HEK293 (cell line): ENCODE measurements around the gene CIP2A.
A peak's percentile ranks its signal among the peaks of the same experiment; 100 is the strongest.

Source experiments
- GLI4 ChIP-seq: fragments of 450-650 bp; formaldehyde crosslinking; IDR thresholded peaks from 2 replicates; pipeline ENCODE4 v1.5.1; 2016; ENCODE audit warnings: missing biosample characterization, missing genetic modification characterization
- KLF1 ChIP-seq: fragments of 450-650 bp; formaldehyde crosslinking; IDR thresholded peaks from 2 replicates; pipeline ENCODE4 v1.5.1; 2016; ENCODE audit warnings: missing biosample characterization, missing genetic modification characterization
- KLF10 ChIP-seq: fragments of 450-650 bp; IDR thresholded peaks from 2 replicates; pipeline ENCODE4 v1.5.1; 2018; ENCODE audit warnings: missing biosample characterization, mild to moderate bottlenecking, missing genetic modification characterization
- SP7 ChIP-seq: fragments of 450-650 bp; formaldehyde crosslinking; IDR thresholded peaks from 2 replicates; pipeline ENCODE4 v1.5.1; 2016; ENCODE audit warnings: missing biosample characterization, missing genetic modification characterization
- ZBTB44 ChIP-seq: fragments of 450-650 bp; IDR thresholded peaks from 2 replicates; pipeline ENCODE4 v1.5.1; 2018; ENCODE audit warnings: missing biosample characterization, mild to moderate bottlenecking, missing genetic modification characterization
- ZEB2 ChIP-seq: fragments of 450-650 bp; formaldehyde crosslinking; IDR thresholded peaks from 2 replicates; pipeline ENCODE4 v1.5.1; 2016; ENCODE audit warnings: missing biosample characterization, missing genetic modification characterization
- ZNF362 ChIP-seq: fragments of 450-650 bp; formaldehyde crosslinking; IDR thresholded peaks from 2 replicates; pipeline ENCODE4 v1.5.1; 2016; ENCODE audit warnings: missing biosample characterization, missing genetic modification characterization
- ZNF423 ChIP-seq: fragments of 450-650 bp; formaldehyde crosslinking; IDR thresholded peaks from 2 replicates; pipeline ENCODE4 v1.5.1; 2016; ENCODE audit warnings: missing biosample characterization, missing genetic modification characterization
- ZNF501 ChIP-seq: fragments of 450-650 bp; formaldehyde crosslinking; IDR thresholded peaks from 2 replicates; pipeline ENCODE4 v1.5.1; 2016; ENCODE audit warnings: missing biosample characterization, missing genetic modification characterization
- ZNF580 ChIP-seq: fragments of 450-650 bp; formaldehyde crosslinking; IDR thresholded peaks from 2 replicates; pipeline ENCODE4 v1.5.1; 2016; ENCODE audit warnings: missing biosample characterization, missing genetic modification characterization
- ZNF660 ChIP-seq: fragments of 450-650 bp; IDR thresholded peaks from 2 replicates; pipeline ENCODE4 v1.5.1; 2018; ENCODE audit warnings: missing biosample characterization, mild to moderate bottlenecking, missing genetic modification characterization
- ZNF768 ChIP-seq: fragments of 450-650 bp; formaldehyde crosslinking; IDR thresholded peaks from 2 replicates; pipeline ENCODE4 v1.5.1; 2018; ENCODE audit warnings: missing biosample characterization, mild to moderate bottlenecking, missing genetic modification characterization
- ZNF785 ChIP-seq: fragments of 450-650 bp; formaldehyde crosslinking; IDR thresholded peaks from 2 replicates; pipeline ENCODE4 v1.5.1; 2016; ENCODE audit warnings: missing biosample characterization, missing genetic modification characterization
- ZXDB ChIP-seq: fragments of 450-650 bp; formaldehyde crosslinking; IDR thresholded peaks from 2 replicates; pipeline ENCODE4 v1.5.1; 2016; ENCODE audit warnings: missing biosample characterization, missing genetic modification characterization
- TF ChIP-seq, protein P1 (sequence below): fragments of 450-650 bp; formaldehyde crosslinking; conservative IDR thresholded peaks from 2 replicates; pipeline ENCODE4 v1.5.1; 2016; ENCODE audit warnings: low read depth, missing biosample characterization, missing genetic modification characterization
- TF ChIP-seq, protein P2 (sequence below): fragments of 450-650 bp; formaldehyde crosslinking; IDR thresholded peaks from 2 replicates; pipeline ENCODE4 v1.5.1; 2016; ENCODE audit warnings: missing biosample characterization, missing genetic modification characterization
- TF ChIP-seq, protein P3 (sequence below): fragments of 450-650 bp; formaldehyde crosslinking; IDR thresholded peaks from 2 replicates; pipeline ENCODE4 v1.5.1; 2017; ENCODE audit warnings: missing biosample characterization, missing genetic modification characterization
- TF ChIP-seq, protein P4 (sequence below): sonication (generic); formaldehyde crosslinking; IDR thresholded peaks from 2 replicates; pipeline ENCODE4 v1.8.1; 2022; ENCODE audit warnings: mild to moderate bottlenecking, moderate library complexity, missing genetic modification reagents

The CIP2A gene

DNA sequence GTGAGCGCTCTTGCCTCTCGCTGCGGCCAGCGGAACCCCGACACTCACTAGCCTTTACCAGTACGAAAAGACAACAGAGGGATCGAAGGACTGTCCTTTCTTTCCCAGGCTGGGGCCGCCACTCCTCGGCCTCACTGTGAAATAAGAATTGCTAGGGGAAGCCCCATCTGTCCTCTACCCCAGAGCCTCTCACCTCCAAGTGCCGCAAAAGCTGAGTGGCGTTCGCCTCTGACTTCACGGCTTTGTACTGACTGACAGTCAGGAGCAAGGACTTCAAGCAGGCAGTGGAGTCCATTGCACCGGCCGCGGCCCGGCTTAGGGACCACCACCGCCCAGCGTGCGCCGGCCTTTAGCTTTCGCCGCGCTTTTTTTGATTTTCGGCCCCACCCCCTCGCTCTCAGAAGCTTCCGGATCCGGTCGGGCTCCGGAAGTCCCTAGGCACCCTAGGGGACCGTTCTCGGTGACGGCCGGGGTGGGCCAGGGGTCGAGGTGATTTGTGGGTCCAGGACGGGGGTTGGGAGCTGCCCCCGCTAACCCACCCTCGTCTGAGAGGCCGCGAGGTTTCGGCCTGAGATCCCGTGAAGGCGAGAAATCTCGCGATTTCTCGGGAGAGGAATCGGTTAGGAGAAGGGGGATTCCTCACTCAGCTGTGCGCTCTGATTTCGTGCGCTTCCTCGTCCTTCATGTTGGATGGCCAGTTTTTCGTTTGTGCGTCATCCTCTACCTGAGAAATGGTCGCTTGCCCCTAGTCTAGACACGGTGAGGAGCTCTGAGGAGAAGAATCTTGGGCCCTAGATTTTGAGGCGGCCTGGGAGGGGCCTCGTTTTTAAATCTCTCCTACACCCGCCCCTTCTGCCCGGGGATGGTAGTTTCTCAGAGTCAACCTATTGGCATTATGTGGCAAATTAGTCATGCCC lies at the start of gene CIP2A, which contains the start of gene DZIP3 (continued):
- TF ChIP-seq ZBTB44 (no peak), GLI4 (tag by site-specific recombination) (no peak), ZNF362 (tag by site-specific recombination) (peak; percentile 83), ZNF580 (peak; percentile 66; the same call in 1 of the 2 replicates), KLF1 (tag by site-specific recombination) (0 out of 2 replicates have a peak, but pooled peaks have one; percentile 19), ZNF423 (tag by site-specific recombination) (peak; percentile 87), ZNF501 (peak; percentile 32; the same call in 1 of the 2 replicates), ZNF768 (no peak), ZNF660 (peak; percentile 17; the same call in 1 of the 2 replicates), KLF10 (tag by site-specific recombination) (peak; percentile 33; the same call in 1 of the 2 replicates), SP7 (tag by site-specific recombination) (no peak; the same call in 1 of the 2 replicates), ZEB2 (tag by site-specific recombination) (peak; percentile 44), ZNF785 (tag by site-specific recombination) (no peak), ZXDB (tag by site-specific recombination) (peak; percentile 65)
- TF ChIP-seq, protein P1, sequence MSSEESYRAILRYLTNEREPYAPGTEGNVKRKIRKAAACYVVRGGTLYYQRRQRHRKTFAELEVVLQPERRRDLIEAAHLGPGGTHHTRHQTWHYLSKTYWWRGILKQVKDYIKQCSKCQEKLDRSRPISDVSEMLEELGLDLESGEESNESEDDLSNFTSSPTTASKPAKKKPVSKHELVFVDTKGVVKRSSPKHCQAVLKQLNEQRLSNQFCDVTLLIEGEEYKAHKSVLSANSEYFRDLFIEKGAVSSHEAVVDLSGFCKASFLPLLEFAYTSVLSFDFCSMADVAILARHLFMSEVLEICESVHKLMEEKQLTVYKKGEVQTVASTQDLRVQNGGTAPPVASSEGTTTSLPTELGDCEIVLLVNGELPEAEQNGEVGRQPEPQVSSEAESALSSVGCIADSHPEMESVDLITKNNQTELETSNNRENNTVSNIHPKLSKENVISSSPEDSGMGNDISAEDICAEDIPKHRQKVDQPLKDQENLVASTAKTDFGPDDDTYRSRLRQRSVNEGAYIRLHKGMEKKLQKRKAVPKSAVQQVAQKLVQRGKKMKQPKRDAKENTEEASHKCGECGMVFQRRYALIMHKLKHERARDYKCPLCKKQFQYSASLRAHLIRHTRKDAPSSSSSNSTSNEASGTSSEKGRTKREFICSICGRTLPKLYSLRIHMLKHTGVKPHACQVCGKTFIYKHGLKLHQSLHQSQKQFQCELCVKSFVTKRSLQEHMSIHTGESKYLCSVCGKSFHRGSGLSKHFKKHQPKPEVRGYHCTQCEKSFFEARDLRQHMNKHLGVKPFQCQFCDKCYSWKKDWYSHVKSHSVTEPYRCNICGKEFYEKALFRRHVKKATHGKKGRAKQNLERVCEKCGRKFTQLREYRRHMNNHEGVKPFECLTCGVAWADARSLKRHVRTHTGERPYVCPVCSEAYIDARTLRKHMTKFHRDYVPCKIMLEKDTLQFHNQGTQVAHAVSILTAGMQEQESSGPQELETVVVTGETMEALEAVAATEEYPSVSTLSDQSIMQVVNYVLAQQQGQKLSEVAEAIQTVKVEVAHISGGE = peak; percentile 93
- TF ChIP-seq, protein P2, sequence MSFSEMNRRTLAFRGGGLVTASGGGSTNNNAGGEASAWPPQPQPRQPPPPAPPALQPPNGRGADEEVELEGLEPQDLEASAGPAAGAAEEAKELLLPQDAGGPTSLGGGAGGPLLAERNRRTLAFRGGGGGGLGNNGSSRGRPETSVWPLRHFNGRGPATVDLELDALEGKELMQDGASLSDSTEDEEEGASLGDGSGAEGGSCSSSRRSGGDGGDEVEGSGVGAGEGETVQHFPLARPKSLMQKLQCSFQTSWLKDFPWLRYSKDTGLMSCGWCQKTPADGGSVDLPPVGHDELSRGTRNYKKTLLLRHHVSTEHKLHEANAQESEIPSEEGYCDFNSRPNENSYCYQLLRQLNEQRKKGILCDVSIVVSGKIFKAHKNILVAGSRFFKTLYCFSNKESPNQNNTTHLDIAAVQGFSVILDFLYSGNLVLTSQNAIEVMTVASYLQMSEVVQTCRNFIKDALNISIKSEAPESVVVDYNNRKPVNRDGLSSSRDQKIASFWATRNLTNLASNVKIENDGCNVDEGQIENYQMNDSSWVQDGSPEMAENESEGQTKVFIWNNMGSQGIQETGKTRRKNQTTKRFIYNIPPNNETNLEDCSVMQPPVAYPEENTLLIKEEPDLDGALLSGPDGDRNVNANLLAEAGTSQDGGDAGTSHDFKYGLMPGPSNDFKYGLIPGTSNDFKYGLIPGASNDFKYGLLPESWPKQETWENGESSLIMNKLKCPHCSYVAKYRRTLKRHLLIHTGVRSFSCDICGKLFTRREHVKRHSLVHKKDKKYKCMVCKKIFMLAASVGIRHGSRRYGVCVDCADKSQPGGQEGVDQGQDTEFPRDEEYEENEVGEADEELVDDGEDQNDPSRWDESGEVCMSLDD = peak; percentile 94
- TF ChIP-seq, protein P3, sequence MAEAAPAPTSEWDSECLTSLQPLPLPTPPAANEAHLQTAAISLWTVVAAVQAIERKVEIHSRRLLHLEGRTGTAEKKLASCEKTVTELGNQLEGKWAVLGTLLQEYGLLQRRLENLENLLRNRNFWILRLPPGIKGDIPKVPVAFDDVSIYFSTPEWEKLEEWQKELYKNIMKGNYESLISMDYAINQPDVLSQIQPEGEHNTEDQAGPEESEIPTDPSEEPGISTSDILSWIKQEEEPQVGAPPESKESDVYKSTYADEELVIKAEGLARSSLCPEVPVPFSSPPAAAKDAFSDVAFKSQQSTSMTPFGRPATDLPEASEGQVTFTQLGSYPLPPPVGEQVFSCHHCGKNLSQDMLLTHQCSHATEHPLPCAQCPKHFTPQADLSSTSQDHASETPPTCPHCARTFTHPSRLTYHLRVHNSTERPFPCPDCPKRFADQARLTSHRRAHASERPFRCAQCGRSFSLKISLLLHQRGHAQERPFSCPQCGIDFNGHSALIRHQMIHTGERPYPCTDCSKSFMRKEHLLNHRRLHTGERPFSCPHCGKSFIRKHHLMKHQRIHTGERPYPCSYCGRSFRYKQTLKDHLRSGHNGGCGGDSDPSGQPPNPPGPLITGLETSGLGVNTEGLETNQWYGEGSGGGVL = peak; percentile 80
- TF ChIP-seq, protein P4, sequence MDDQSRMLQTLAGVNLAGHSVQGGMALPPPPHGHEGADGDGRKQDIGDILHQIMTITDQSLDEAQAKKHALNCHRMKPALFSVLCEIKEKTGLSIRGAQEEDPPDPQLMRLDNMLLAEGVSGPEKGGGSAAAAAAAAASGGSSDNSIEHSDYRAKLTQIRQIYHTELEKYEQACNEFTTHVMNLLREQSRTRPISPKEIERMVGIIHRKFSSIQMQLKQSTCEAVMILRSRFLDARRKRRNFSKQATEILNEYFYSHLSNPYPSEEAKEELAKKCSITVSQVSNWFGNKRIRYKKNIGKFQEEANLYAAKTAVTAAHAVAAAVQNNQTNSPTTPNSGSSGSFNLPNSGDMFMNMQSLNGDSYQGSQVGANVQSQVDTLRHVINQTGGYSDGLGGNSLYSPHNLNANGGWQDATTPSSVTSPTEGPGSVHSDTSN (CRISPR knock-in tag) = 0 out of 2 replicates have a peak, but pooled peaks have one; percentile 28
